Hypothalamus (tissue), 51 donors: ENCODE results near the gene KAT2B.

Experiments
- DNase-seq, 51 donors: peaks; one replicate each; lab custom pipeline; 2025; lab: John Stamatoyannopoulos, UW

KAT2B gene

DNA sequence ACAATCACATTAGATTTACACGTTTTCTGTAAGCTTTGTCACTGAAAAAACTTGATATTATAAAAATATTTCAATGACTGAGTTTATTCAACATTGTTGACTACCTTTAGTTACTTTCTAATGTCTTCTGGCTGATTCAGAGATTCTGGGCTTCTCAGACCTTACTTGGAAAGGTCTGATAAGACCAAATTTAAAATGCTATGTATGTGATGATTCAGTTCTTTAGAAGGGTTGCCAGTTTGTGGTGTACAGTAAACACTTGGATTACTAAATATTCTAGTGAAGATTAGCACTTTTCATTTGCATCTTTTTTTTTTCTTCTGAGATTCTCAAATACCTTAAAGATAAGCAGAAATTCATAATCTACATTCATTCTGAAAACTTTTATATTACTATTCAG is 96.0 kb downstream of the KAT2B start:
- DNase-seq = no peak

DNA sequence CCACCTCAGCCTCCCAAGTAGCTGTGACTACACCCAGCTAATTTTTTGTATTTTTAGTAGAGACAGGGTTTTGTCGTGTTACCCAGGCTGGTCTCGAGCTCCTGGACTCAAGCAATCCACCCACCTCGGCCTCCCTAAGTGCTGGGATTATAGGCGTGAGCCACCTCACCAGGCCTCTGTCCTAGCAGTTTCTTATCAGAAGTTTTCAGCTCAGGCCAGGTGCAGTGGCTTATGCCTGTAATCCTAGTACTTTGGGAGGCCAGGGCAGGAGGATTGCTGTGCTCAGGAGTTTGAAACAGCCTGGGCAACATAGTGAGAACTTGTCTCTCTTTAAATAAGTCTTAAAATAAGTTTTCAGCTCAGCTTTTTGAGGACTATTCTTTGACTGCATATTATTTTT is 97.4 kb downstream of the KAT2B start:
- DNase-seq = no peak

DNA sequence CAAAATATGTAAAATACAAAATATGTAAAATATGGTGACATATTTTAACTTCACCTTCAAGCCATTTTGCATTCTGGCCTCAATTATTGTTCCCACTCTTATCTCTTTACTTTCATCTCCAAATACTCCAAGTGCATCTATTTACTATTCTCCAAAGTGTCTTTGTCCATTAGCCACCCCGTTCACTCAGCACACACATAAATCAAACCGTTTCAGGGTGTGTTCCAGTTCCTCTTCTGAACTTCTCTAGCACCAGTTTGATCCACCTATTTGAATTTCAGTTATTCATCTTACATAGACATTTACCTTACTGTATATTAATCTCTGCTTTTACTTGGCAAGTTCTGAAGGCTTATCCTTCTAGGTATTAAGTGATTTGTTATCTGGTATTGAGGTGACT is 100.6 kb downstream of the KAT2B start:
- DNase-seq = no peak

DNA sequence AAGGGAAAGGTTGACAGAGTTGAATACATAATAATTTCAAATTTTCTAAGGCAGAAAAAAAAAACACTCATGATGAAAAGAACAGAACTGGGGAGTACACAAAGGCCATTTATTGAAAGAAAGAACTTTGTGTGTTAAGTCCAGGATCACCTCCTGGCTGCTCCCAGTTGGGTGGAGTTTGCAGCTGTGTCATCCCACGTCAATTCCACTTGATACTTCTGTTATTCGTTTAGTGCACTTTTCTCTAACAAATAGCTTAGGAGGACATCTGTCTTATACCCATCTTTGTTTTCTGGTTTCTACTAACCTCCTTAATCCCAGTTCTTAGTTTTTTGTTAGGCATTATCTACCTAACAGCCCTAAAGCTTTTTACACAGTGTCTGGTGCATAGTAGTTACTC is 101.1 kb downstream of the KAT2B start:
- peak in 2 of 51 donors; percentile 5 to 6 for DNase-seq

GRCh38 chr3:20141851-20142250 is 101.6 kb downstream of the KAT2B start:
- peak in 43 of 51 donors; percentile 3 to 87 (median 62) for DNase-seq

DNA sequence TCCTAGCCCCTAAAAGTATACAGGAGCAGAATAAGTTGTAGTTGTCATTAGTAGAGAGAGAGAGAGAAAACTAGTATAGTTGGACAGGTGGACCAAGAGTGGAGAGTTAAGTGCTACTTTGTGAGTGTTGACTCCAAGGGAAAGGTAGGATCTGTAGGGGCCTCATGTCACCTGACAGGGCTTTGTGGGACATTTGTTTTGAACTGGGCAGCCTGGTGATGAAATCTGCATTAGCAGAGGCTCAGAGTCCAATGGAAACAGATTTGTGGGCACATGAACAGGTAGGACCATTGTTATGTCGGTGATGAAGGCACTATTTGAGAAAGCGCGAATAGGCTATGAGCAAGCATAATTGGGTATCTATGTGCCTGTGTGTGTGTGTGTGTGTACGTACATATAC is 102.3 kb downstream of the KAT2B start:
- no peak for DNase-seq

GRCh38 chr3:20143519-20143918 is 103.3 kb downstream of the KAT2B start:
- DNase-seq = no peak

DNA sequence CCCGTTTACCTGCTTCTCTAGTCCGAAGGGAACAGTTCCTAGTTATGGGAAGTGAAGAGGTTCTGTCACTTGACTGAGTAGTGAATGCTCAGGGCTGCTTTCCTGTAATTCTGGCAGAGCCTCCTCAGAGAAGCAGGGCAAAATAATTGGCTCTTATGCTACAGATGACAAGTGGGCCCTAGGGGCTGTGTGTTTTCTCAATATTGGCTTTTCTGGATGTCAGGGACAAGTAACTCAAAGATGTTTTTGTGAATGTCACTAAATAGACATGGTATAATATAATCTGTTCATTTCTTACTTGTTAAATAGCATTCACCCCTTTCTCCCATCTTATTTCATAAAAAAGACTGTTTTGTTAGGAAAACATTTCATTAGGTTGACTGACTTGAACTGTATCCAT is 105.6 kb downstream of the KAT2B start:
- DNase-seq = no peak

DNA sequence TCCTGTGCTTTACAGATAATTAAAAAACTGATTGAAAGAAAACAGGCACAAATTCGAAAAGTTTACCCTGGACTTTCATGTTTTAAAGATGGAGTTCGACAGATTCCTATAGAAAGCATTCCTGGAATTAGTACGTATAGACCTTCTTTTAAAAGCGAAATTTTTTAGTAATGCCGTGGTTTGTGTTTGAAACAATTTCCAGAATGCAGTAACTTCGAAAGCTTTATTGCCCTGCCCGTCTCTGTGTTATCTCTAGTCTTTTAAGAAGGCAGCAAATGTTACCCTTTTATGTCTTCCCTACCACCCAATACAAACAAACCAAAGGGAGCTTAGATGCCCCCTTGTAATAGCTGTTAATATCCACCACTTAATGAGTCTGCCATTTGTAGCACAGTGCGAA is 106.1 kb downstream of the KAT2B start:
- DNase-seq = no peak

GRCh38 chr3:20147361-20147760 is 107.1 kb downstream of the KAT2B start:
- no peak for DNase-seq

DNA sequence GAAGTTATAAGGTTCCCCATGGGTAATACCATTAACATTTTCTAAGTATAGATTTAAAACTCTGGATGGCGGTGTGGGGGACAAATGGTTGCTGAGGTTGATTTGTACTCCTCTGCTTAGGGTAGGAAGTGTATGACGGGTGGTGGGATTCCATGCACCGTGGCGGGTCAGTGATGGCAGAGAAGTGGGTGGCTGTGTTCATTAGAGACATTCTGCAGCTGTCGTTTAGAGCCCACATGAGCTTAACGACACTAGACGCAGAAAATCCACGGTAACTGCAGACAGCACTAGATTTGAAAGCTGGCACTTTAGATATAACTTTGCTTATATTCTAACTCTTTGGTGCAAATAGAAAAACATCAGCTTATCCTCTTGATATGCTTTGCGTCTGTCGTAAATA is 108.2 kb downstream of the KAT2B start:
- no peak for DNase-seq

GRCh38 chr3:20154078-20154477 is 113.8 kb downstream of the KAT2B start:
- no peak for DNase-seq

DNA sequence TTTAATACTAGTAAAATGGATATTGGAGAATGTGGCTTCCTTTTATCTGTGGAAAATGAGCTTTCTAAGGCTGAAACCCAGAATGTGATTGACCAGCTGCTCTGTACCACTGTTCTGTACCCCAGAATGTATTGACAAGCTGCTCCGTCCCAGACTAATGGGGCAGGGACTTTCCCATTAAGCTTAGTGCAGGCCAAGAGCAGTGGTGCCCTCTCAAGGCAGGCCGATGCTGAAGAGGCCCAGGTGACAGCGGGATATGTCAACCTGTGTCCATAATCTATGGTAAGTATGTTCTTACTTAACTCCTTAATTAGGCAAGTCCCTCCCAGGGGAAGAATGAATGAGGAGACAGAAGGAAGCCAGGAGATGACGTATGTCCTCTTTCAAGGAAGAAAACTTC is 114.7 kb downstream of the KAT2B start:
- DNase-seq = no peak

DNA sequence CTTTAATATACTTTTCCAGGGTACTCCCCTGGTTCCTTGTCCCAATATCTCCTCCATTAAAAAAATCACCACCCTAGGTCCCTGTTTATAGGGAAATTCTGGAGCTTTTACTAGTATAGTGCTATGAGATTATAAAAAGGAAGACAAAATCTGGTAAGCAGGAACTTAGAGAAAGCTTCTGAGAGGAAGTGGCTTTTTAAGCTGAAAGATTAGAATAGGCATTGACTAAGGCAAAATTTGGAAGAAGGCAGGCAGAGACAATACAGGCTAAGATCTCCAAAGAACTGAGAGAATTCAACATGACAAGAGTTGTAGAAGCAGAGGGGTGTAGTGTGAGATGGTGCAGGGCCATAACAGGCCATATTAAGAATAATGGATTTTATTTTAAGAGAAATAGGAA is 120.0 kb downstream of the KAT2B start:
- DNase-seq = no peak

DNA sequence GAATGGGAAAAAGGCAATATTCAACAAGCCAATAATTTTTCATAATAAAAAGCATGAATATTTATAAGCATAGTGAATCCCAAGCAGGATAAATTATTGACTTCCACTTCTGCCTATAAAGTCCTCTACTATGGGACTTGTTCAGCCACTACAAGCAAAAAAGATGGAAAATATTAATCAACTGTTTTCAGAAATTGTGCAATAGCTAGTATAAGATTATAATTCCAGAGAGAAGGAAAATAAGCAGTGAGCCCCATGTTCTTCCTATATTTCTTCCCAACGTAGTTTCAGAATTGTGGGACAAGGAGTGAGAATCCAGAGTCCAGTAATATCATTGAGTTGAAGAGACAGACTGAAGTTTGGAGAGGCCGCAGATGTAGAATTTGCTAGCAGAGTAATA is 121.5 kb downstream of the KAT2B start:
- DNase-seq = no peak

DNA sequence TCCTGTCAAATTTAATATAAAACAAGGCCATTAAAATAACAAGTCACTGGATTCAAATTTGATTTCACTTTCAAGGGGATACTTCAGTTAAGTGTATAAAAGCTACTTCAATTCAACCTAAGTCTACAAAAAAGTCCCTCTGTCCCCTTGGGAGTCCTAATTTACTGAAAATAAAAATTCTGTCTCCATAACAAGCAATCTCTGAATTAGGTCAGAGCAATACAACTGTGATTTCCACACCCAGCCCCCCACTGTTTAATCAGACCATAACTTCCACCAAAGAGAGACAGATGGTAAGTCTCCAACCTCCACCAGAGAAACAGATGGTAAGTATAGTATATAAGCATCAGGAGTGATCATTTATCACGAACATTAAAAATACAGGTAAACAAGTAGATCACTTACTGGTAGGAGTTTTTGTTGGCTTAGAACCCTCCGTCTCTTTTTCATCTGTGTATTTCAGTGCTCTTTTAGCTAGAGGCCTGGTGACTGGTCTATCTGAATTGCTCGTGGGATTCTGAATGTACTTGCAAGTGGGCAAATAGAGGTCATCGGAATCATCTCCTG is 133.7 kb downstream of the KAT2B start:
- DNase-seq = no peak

GRCh38 chr3:20181276-20181675 is 141.0 kb downstream of the KAT2B start:
- DNase-seq = no peak

- no peak for DNase-seq
These were observed 142.0 kb downstream of the KAT2B start for GRCh38 chr3:20182206-20182605.

- peak in 1 of 51 donors; percentile 1 for DNase-seq
These were observed 145.1 kb downstream of the KAT2B start for GRCh38 chr3:20185331-20185678.

- DNase-seq = peak; percentile 78 to 99 (median 97)
These were observed 145.7 kb downstream of the KAT2B start, which contains the start of gene SGO1 for GRCh38 chr3:20185679-20186599. Gene SGO1, minus strand, starts transcription at chr3:20186206. Its CDS starts 2,179 bp downstream, at chr3:20184027.

DNA sequence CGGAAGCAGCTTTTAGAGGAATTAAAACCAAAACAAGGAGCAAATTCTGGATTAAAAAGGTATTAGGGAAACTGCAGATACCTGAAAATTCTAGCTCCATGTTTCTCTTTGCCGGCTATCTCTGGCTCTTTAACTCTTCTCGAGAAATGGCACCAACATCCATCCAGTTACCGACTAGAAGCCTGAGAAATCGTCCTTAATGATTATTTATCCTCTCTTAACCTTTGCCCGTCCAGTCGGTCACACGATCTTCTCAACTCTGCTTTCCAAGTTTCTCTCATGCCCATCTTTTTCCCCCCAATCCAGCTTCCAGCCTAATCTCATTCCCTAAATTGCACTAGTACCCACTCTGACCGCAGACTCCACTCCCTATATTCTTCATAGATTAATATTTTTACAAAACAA is 146.4 kb downstream of the KAT2B start:
- peak in 6 of 51 donors; percentile 2 to 61 (median 11) for DNase-seq

DNA sequence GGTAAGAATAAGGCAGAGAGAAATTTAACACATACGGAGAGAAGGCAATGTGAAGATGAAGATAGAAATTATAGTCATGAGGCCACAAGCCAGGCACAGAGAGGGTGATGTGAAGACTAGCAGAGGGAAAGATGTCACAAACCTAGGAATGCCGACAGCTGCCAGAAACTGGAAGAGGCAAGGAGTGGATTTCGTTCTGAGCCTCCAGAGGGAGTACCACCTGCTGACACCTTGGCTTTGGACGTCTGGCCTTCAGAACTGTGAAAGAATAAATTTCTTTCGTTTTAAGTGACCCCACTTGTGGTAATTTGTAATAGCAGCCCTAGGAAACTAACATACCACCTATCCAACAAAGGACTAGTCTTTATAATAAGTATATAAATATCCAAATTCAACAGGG is 150.7 kb downstream of the KAT2B start:
- no peak for DNase-seq
